Skeletal muscle cell (primary cell): ENCODE measurements around the gene HNRNPAB.

Experiments used
- DNase-seq: peaks from one replicate; pipeline ENCODE4 v3.0.0-alpha.2; 2010; ENCODE audit warnings: low read depth
- H3K4me3 ChIP-seq: 2 replicates; pipeline ENCODE4 v1.5.1; 2011; ENCODE audit warnings: low read depth, mild to moderate bottlenecking, control low read depth, low read length, moderate library complexity

HNRNPAB gene

DNA sequence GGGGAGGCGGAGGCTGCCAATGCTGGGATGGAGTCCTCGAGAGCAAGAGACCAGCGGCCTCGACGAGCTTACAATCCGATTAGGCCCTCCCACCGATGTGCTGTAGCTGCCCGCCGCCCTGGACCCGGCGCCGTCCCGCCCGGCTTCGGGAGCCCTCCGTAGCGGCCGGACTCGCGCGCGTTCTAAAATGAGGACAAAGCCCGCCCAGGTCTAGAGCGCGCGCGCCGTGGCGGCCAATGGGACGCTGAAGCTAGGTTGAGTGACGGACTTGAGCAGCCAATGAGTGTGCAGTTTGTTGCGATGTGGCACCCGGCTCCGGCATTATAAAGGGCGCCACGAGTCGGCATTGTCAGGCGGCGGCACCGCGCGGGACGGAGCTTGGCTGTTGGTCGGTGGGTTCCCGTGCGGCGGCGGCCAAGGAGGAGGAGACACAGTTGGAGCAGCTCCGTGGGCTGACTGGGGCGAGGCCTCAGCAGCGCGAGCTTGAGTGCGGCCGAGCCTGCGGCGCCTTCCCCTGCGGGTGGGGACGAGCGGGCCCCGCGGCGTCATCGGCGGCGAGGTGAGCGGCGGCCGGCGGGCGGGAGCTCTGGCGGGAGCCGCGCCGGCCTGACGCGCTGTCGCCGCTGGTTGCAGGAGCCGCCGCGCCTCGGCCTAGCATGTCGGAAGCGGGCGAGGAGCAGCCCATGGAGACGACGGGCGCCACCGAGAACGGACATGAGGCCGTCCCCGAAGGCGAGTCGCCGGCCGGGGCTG lies at the start of gene HNRNPAB:
HNRNPAB (plus strand) TSS at position 352 of the 753 bp plus-strand sequence; CDS start at position 657, 305 bp downstream.
- peak within 1 kb of the TSS; percentile 65 for H3K4me3 ChIP-seq
- peak; percentile 89 for DNase-seq

- no peak overlapping the region for H3K4me3 ChIP-seq
- DNase-seq, result no peak
Measured at GRCh38 chr5:178155065-178155464, 49.3 kb upstream of the HNRNPAB start.

DNA sequence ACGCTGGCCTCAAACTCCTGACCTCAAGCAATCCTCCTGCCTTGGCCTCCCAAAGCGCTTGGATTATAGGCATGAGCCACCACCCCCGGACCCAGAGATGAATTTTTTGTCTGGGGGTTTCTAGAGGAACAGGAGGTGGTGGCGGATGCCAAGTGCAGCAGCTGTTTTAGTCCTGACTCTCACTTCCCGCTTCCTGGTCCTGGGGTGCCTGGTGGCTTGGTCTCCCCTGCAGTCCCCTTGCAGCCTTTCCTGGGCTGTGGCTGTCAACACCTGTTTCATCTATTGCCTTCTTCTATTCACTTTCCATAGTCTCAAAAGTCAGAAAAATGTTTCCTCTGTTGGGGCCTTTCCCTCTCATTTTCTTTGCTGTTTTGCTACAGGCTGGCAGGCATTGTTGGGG lies 44.2 kb upstream of the HNRNPAB start:
- no peak overlapping the region for H3K4me3 ChIP-seq
- DNase-seq, result no peak

DNA sequence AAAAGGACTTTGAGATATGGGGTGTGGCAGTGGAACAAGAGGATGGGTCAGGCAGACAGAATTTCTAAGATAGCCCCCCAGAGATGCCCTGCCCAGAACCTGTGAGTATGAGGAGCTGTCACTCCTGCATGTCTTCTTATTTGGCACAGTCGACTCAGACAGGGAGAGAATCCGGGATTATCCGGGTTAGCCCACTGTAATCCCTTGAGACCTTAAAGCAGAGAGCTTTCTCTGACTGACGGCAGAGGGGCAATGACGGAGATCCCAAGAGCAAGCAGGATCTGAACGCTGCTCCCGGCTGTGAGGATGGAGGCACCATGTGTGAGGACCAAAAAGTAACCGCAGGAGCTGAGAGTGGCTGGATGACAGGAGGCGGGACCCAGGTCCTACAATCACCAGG lies 41.9 kb upstream of the HNRNPAB start:
- DNase-seq, result no peak

GRCh38 chr5:178163772-178164735 lies 40.3 kb upstream of the HNRNPAB start:
- peak overlapping the region; percentile 21 for H3K4me3 ChIP-seq
- DNase-seq, result no peak

More for the DNA sequence above, 41.9 kb upstream of the HNRNPAB start:
- no peak overlapping the region for H3K4me3 ChIP-seq

- H3K4me3 ChIP-seq, result no peak overlapping the region
- DNase-seq, result no peak
Measured at GRCh38 chr5:178165581-178165980, 38.8 kb upstream of the HNRNPAB start.

DNA sequence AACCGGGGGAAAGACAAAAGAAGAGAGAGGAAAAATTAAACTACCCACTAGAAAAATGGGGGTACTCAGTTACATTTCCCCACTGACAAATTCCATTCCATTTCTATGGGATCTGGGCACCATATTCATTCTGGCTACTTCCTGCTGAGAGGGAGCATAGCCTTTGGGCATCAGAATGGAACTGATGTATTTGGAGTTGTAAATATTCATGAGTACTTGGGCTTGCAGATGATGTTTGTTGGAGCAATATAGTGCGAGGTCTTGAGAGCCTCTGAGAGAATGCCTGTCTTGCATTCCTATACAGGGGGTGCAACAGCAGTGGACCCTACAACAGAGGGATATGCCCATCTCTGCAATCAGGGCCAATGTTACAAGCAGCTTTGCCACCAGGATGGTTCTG lies 33.9 kb upstream of the HNRNPAB start:
- DNase-seq, result no peak
- H3K4me3 ChIP-seq, result no peak overlapping the region

GRCh38 chr5:178174456-178174855 lies 29.9 kb upstream of the HNRNPAB start:
- no peak for DNase-seq
- H3K4me3 ChIP-seq, result no peak overlapping the region

DNA sequence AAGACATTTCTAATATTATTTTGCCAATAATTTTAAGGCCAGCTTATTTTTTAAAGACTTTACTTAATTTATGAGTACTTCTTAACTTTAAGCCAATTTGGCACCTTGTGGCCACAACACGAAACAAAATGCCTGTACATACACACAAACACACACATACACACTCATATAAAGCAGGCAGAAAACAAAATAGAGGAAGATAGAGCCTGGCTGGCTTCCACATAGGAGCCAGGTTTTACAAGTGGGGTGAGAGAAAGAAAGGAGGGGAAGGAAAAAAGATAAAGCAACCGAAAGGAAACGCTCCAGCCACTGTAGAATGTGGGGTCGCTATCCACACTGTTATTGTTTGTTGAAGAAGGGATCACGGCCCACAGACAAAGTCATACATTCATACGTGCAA lies 27.5 kb upstream of the HNRNPAB start:
- DNase-seq, result no peak
- H3K4me3 ChIP-seq, result no peak overlapping the region

- no peak for DNase-seq
- no peak overlapping the region for H3K4me3 ChIP-seq
Measured at GRCh38 chr5:178177569-178177968, 26.8 kb upstream of the HNRNPAB start.

- no peak for DNase-seq
- no peak overlapping the region for H3K4me3 ChIP-seq
Measured at GRCh38 chr5:178180141-178180863, 24.0 kb upstream of the HNRNPAB start.

- no peak for DNase-seq
- no peak overlapping the region for H3K4me3 ChIP-seq
Measured at GRCh38 chr5:178182158-178182876, 22.0 kb upstream of the HNRNPAB start.

- no peak for DNase-seq
Measured at GRCh38 chr5:178186427-178186826, 17.9 kb upstream of the HNRNPAB start.

DNA sequence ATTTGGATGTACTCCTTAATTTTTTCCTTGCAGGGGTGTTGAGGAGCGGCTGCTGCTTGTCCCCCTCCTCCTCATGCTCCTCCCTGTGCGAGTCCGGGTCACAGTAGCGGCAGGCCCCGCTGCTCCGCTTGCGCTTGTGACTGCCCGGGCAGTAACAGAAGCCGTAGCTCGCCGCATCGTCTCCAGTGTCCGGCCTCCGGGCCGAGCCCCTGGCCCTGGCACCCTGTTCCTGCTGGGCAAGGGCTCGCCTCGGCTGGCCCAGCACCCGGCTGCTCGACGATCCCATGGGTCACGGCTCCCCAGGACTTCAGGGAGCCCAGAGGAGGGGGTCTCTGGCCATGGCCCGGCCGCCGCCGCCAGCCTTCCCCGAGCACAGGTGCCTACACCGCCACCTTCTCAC lies 17.3 kb upstream of the HNRNPAB start, which contains the start of gene GMCL2:
GMCL2 (minus strand) TSS at position 358 of the 400 bp plus-strand sequence; CDS start at position 286, 72 bp downstream.
- H3K4me3 ChIP-seq, result peak within 1 kb of the TSS; percentile 1
- DNase-seq, result no peak

More at GRCh38 chr5:178186427-178186826, 17.9 kb upstream of the HNRNPAB start:
- no peak overlapping the region for H3K4me3 ChIP-seq

DNA sequence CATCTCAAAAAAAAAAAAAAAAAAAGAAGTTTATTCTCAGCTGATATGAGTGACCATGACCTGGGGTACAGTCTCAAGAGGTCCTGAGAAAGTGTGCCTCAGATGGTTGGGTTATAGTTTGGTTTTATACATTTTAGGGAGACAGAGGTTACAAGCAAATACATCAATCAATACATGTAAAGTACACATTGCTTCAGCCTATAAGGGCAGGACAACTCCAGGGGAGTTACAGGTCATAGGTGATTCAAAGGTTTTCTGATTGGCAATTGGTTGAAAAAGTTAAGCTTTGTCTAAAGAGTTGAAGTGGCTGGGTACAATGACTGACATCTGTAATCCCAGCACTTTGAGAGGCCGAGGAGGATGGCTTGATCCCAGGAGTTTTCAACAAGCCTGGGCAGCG lies 14.9 kb upstream of the HNRNPAB start:
- no peak for DNase-seq
- H3K4me3 ChIP-seq, result no peak overlapping the region

GRCh38 chr5:178191661-178192060 lies 12.7 kb upstream of the HNRNPAB start:
- H3K4me3 ChIP-seq, result no peak overlapping the region
- no peak for DNase-seq

- DNase-seq, result no peak
- H3K4me3 ChIP-seq, result no peak overlapping the region
Measured at GRCh38 chr5:178192244-178192643, 12.1 kb upstream of the HNRNPAB start.

GRCh38 chr5:178192787-178193186 lies 11.5 kb upstream of the HNRNPAB start:
- H3K4me3 ChIP-seq, result no peak overlapping the region
- DNase-seq, result no peak

DNA sequence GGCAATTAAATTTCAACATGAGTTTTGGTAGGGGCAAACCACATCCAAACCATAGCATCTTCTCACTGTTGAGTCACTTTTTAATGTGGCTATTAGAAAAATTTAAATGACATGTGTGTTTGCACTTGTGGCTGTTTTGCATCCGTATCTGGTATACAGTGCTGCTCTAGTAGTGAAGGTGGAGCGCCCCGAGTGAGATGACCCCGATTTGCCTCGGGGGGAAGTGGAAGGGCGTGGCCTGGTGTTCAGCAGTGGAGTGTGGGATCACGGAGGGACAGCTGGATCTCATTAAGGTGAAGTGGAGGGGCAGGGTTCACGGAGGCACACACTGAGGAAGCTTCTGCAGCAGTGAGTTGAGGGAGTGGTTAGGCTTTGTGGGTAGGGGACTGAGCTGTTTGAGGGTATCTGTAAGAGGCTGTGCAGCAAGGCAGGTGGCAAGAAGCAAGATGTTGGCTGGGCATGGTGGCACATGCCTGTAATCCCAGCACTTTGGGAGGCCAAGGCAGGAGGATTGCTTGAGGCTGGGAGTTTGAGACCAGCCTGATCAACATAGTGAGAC lies 11.0 kb upstream of the HNRNPAB start:
- no peak for DNase-seq
- H3K4me3 ChIP-seq, result no peak overlapping the region
